SK-N-SH treated with all-trans-retinoic acid at 6 μM for 48 hours (cell line): ENCODE results near the gene STX18.
"Not testable (repeated sequence)": the region's sequence is repeated elsewhere in the genome, so short reads cannot be mapped to it uniquely, and the experiment has no call there.

Source experiments
- CREB5 ChIP-seq: fragments of 250-450 bp; sonication (Bioruptor Pico); IDR thresholded peaks from 2 replicates; pipeline ENCODE4 v1.5.1; 2020; ENCODE audit warnings: low read depth, mild to moderate bottlenecking, moderate library complexity
- CSRNP3 ChIP-seq: fragments of 250-450 bp; sonication (Bioruptor Pico); IDR thresholded peaks from 2 replicates; pipeline ENCODE4 v1.5.1; 2021; ENCODE audit warnings: mild to moderate bottlenecking, moderate library complexity

- not testable (repeated sequence) for TF ChIP-seq CREB5, CSRNP3 (CRISPR knock-in tag)
These were observed 119.7 kb downstream of the STX18 start for GRCh38 chr4:4422117-4422516.
